ENCODE measurements around the gene EIF2B5.
A peak's percentile ranks its signal among the peaks of the same experiment; 100 is the strongest.

DNA sequence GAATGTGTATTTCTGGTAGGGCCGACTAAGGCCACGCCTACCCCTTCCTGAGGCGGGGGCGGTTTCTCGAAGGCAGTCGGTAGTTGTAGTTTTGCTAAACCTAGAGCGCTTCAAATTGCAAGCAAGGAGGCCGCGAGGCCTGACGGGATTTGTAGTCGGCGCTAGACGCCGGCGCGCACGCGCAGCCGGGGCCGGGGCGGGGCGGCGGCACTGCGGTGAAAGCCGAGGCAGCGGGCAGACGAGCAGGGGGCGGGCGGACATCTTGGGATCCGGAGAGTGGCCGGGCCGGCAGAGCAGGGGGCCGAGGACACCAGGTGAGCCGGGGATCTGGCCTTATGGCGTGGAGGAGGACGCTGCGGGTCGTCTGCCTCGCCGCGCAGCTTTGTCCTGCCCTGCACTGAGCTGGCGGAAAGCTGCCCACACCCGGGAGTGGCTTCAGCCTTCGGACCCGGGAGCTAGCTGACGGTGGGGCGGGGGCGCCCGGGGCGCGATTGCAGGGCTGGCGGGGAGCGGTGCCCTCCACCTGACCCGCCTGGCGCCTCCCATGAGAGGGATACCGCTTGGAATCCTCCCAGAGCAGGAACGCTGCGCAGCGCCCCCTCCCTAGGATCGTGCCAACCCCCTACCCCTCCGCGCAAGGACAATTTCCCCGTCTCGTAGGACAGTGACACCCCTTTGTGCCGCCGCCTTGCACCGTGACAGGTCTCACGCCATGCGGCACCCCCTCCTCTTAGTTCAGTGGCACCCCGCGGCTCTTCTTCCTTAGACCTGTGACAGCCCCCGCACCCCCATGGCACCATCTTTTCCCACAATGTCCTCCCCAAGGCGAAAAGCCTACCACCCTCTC is 39.7 kb downstream of the EIF2B5 start, which contains the start of gene AP2M1:
- TF ChIP-seq, protein P1, sequence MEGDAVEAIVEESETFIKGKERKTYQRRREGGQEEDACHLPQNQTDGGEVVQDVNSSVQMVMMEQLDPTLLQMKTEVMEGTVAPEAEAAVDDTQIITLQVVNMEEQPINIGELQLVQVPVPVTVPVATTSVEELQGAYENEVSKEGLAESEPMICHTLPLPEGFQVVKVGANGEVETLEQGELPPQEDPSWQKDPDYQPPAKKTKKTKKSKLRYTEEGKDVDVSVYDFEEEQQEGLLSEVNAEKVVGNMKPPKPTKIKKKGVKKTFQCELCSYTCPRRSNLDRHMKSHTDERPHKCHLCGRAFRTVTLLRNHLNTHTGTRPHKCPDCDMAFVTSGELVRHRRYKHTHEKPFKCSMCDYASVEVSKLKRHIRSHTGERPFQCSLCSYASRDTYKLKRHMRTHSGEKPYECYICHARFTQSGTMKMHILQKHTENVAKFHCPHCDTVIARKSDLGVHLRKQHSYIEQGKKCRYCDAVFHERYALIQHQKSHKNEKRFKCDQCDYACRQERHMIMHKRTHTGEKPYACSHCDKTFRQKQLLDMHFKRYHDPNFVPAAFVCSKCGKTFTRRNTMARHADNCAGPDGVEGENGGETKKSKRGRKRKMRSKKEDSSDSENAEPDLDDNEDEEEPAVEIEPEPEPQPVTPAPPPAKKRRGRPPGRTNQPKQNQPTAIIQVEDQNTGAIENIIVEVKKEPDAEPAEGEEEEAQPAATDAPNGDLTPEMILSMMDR (conservative IDR thresholded peaks at IDR 0.05; ENCODE audit: low read length): 0 out of 2 replicates have a peak, but pooled peaks have one; percentile 37
- no peak for TF ChIP-seq EZH2phosphoT487 (IDR thresholded peaks at IDR 0.05; ENCODE audit: borderline replicate concordance, low read depth, low read length)

Data from OCI-LY7 (cell line).